Body of pancreas (tissue), 4 donors: ENCODE data around the gene LIN52.

Experiments used
- CTCF ChIP-seq, 7 experiments: fragments of 450-650 bp in 4 of 7; fragments of 200-600 bp in 3 of 7; sonication (generic) in 3 of 7; IDR thresholded peaks; one replicate each; pipeline ENCODE4 v1.5.1; 2016 to 2019; ENCODE audit warnings: antibody characterized with exemption in 7 of 7
- POLR2A ChIP-seq, 3 donors: fragments of 450-650 bp; IDR thresholded peaks; one replicate each; pipeline ENCODE4 v1.6.1; 2016; ENCODE audit warnings: antibody characterized with exemption in 3 of 3, mild to moderate bottlenecking in 2 of 3

- no peak for TF ChIP-seq CTCF (IDR thresholded peaks at IDR 0.05)
- no peak for TF ChIP-seq POLR2A (IDR thresholded peaks at IDR 0.05)
These were observed 71.0 kb downstream of the LIN52 start for GRCh38 chr14:74155749-74156148.
